Muscle layer of colon (tissue), 2 donors: ENCODE measurements around the gene GRM1.

ENCODE experiments used
- H3K27ac ChIP-seq: one replicate; pipeline ENCODE4 v1.7.0; 2013; ENCODE audit warnings: low read depth, mild to moderate bottlenecking, low read length, moderate library complexity
- H3K27me3 ChIP-seq, 2 donors: one replicate each; pipeline ENCODE4 v1.7.0; 2013; ENCODE audit warnings: low read length in 2 of 2, mild to moderate bottlenecking in 2 of 2; ENCODE audit not compliant: insufficient read depth in 2 of 2, control insufficient read depth in 1 of 2
- H3K36me3 ChIP-seq: one replicate; pipeline ENCODE4 v1.7.0; 2013; ENCODE audit warnings: mild to moderate bottlenecking, low read length; ENCODE audit not compliant: insufficient read depth
- H3K4me1 ChIP-seq: one replicate; pipeline ENCODE4 v1.7.0; 2013; ENCODE audit warnings: mild to moderate bottlenecking, low read length; ENCODE audit not compliant: insufficient read depth
- H3K4me3 ChIP-seq, 2 donors: one replicate each; pipeline ENCODE4 v1.7.0; 2013; ENCODE audit warnings: low read length in 2 of 2, low read depth in 1 of 2, mild to moderate bottlenecking in 1 of 2, moderate library complexity in 1 of 2
- H3K9ac ChIP-seq: one replicate; pipeline ENCODE4 v1.7.0; 2013; ENCODE audit warnings: low read length
- H3K9me3 ChIP-seq: one replicate; pipeline ENCODE4 v1.7.0; 2013; ENCODE audit warnings: mild to moderate bottlenecking, low read length
- donor health status: abdominal sarcoma.
- donor health status: Adenocarcinoma of cecum.

Gene GRM1

DNA sequence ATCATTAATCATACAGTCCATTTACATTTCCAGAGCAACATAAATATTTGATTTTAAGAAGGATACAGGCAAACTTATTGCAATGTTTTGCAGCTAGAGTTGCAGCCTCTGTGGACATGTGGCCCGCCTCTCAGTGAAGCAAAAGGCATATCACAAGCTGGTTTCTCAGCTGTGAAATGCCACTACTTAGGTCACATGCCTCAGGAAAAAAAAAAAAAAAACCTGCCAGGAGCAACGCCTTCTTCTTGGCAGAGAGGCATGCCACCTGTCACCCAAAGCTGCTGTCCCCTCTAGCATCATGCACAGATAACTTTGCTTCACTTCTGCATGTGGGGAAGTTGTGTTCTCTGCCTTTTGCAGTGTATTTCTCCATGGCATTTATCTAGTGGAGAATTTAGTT, 18.5 kb downstream of the GRM1 start:
- no peaks in the 10 kb centered on the region for H3K27me3 ChIP-seq
- H3K9ac ChIP-seq, result no peak overlapping the region
- no peaks in the 10 kb centered on the region for H3K4me1 ChIP-seq
- no peak overlapping the region for H3K4me3 ChIP-seq
- H3K27ac ChIP-seq, result no peak overlapping the region
- no peaks in the 10 kb centered on the region for H3K9me3 ChIP-seq
- no peaks in the 10 kb centered on the region for H3K36me3 ChIP-seq

DNA sequence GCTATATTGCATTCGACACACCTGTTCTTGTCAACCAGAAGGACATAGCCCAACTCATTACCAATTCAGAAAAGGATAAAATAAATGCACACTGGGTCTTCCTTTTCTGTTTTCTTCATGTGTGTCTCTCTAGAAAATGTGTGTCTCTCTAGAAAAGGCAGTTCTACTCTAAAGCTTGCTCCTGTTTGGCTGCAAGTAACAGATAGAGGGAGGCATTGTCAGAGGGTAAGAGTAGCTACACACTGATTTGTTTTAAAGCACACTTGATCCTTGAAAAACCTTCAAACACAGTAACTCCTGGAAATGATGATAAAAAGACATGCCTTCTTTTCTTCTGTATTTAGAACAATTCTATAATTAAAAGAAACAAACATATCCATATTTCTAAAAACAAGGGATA, 21.3 kb downstream of the GRM1 start:
- Histone ChIP-seq H3K27ac (no peak overlapping the region), H3K36me3 (no peaks in the 10 kb centered on the region), H3K9ac (no peak overlapping the region), H3K4me3 (no peak overlapping the region), H3K4me1 (no peaks in the 10 kb centered on the region), H3K9me3 (no peaks in the 10 kb centered on the region), H3K27me3 (no peaks in the 10 kb centered on the region)

GRCh38 chr6:146056506-146056905, 27.6 kb downstream of the GRM1 start:
- Histone ChIP-seq H3K9me3 (no peaks in the 10 kb centered on the region), H3K4me3 (no peak overlapping the region), H3K27me3 (no peaks in the 10 kb centered on the region), H3K27ac (no peak overlapping the region), H3K4me1 (no peaks in the 10 kb centered on the region), H3K36me3 (no peaks in the 10 kb centered on the region), H3K9ac (no peak overlapping the region)

- Histone ChIP-seq H3K27ac (no peak overlapping the region), H3K36me3 (no peaks in the 10 kb centered on the region), H3K4me3 (no peak overlapping the region)
Observed at GRCh38 chr6:146065690-146066089, 36.8 kb downstream of the GRM1 start.

GRCh38 chr6:146066506-146066905, 37.6 kb downstream of the GRM1 start:
- Histone ChIP-seq H3K27ac (no peak overlapping the region), H3K4me1 (no peaks in the 10 kb centered on the region), H3K27me3 (no peaks in the 10 kb centered on the region), H3K9me3 (no peaks in the 10 kb centered on the region), H3K36me3 (no peaks in the 10 kb centered on the region), H3K9ac (no peak overlapping the region), H3K4me3 (no peak overlapping the region)

More at GRCh38 chr6:146065690-146066089, 36.8 kb downstream of the GRM1 start:
- no peak overlapping the region for H3K9ac ChIP-seq
- H3K27me3 ChIP-seq, result no peaks in the 10 kb centered on the region
- H3K4me1 ChIP-seq, result no peaks in the 10 kb centered on the region
- no peaks in the 10 kb centered on the region for H3K9me3 ChIP-seq

DNA sequence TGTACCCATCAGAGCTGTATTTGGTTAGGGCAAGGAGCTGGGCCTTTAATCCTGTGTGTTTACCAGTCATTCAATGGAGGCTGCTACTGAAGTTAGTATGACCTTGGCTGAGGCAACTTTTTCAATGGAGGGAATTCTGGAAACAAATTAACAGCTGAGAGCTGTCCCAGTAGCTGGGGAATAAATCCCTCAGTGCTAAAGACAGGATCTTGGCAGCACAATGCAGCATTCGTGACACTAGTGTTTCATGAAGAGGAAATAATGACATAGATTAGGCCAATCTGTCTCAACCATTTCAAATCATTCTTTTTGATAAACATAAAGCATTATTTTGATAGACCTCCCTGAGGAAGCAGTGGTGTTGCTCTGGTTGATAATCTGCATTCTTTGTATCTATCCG, 42.9 kb downstream of the GRM1 start:
- Histone ChIP-seq H3K36me3 (no peaks in the 10 kb centered on the region), H3K9ac (no peak overlapping the region), H3K9me3 (no peaks in the 10 kb centered on the region), H3K4me1 (no peaks in the 10 kb centered on the region), H3K4me3 (no peak overlapping the region), H3K27ac (no peak overlapping the region), H3K27me3 (no peaks in the 10 kb centered on the region)

DNA sequence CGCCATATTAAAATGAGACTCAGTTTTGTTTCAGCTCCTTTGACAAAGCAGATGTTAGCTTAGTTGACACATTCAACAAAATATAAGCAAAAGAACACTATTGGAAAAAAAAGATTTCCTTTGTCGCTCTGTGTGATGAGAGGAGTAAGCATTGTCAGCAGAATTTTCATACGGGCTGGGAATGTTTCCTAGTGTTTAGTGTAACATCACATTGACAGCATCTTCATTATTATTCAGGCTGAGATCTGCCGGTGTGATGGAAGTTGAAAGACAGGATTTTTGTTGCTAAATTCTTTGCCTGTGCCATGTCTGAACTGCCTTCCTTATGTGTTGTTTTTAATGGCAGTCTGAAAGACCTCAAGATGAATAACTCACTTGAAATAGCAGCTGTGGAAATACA, 49.1 kb downstream of the GRM1 start:
- Histone ChIP-seq H3K4me1 (no peaks in the 10 kb centered on the region), H3K27me3 (no peaks in the 10 kb centered on the region), H3K9ac (no peak overlapping the region), H3K9me3 (no peaks in the 10 kb centered on the region), H3K36me3 (no peaks in the 10 kb centered on the region), H3K27ac (no peak overlapping the region), H3K4me3 (no peak overlapping the region)

DNA sequence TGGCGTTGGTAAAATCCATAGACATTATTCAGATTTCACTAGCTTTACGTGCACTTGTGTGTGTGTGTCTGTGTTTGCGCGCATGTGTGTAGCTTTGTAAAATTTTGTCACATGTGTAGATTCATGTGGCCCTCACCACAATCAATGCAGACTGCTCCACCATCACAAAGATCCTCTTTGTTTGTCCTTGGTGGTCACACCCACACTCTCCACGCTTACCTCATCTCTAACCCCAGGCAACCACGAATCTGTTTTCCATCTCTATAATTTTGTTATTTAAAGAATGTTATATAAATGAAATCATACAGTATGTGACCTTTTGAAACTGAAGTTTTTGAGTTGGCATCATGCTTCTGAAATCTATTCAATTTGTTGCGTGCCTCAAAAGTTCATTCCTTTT, 58.5 kb downstream of the GRM1 start:
- no peaks in the 10 kb centered on the region for H3K27me3 ChIP-seq
- no peak overlapping the region for H3K4me3 ChIP-seq
- H3K4me1 ChIP-seq, result no peaks in the 10 kb centered on the region
- H3K27ac ChIP-seq, result no peak overlapping the region
- H3K36me3 ChIP-seq, result no peaks in the 10 kb centered on the region
- H3K9ac ChIP-seq, result no peak overlapping the region
- H3K9me3 ChIP-seq, result no peaks in the 10 kb centered on the region

GRCh38 chr6:146090474-146090873, 61.6 kb downstream of the GRM1 start:
- Histone ChIP-seq H3K9me3 (no peaks in the 10 kb centered on the region), H3K4me3 (no peak overlapping the region), H3K4me1 (no peaks in the 10 kb centered on the region), H3K36me3 (no peaks in the 10 kb centered on the region), H3K9ac (no peak overlapping the region), H3K27ac (no peak overlapping the region), H3K27me3 (no peaks in the 10 kb centered on the region)

- Histone ChIP-seq H3K27me3 (no peaks in the 10 kb centered on the region), H3K4me1 (no peaks in the 10 kb centered on the region), H3K9me3 (no peaks in the 10 kb centered on the region), H3K36me3 (no peaks in the 10 kb centered on the region), H3K27ac (no peak overlapping the region), H3K4me3 (no peak overlapping the region), H3K9ac (no peak overlapping the region)
Observed at GRCh38 chr6:146092961-146093686, 64.3 kb downstream of the GRM1 start.

DNA sequence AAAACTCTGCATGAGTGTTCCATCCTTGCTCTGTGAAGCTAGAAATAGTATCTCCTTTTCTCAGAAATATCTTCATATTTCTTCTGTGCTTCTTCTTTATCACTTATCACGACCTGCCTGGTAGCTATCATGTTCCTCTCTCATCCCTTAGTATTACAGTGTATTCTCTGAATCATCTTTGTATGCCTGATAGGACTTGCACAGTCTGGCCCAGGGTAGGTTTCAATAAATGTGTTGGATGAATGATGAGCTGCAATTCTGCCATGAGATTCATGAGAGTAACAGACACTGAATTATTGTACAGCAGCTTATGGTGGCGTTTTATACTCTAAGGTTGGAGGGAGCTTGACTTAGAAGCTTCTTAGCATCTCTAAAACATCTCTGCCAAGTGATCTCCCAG, 66.6 kb downstream of the GRM1 start:
- H3K4me3 ChIP-seq, result no peak overlapping the region
- no peaks in the 10 kb centered on the region for H3K27me3 ChIP-seq
- H3K4me1 ChIP-seq, result no peaks in the 10 kb centered on the region
- no peak overlapping the region for H3K9ac ChIP-seq
- no peak overlapping the region for H3K27ac ChIP-seq
- no peaks in the 10 kb centered on the region for H3K9me3 ChIP-seq
- H3K36me3 ChIP-seq, result no peaks in the 10 kb centered on the region

DNA sequence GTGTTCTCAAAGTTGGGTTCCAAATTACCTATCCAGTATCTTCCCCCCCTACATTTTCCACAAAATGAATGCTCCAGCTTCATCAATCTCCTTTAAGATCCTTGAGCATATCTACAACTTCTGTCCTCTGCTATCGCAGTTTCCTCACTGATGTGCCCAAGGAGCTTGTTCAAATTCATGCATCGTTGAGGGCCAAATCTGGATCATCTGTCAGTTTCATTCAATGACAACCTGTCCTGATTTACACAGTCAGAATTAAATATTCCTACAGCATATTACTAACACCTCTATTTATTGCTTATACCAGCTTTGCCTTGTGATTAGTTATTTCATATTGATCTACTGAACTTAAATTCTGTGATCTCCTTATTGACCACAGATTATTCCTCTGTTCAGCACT, 68.7 kb downstream of the GRM1 start:
- Histone ChIP-seq H3K27ac (no peak overlapping the region), H3K9me3 (no peaks in the 10 kb centered on the region), H3K4me3 (no peak overlapping the region), H3K36me3 (no peaks in the 10 kb centered on the region), H3K9ac (no peak overlapping the region), H3K4me1 (no peaks in the 10 kb centered on the region), H3K27me3 (no peaks in the 10 kb centered on the region)
